ENCODE measurements around the gene TMEM236.

TMEM236 gene

DNA sequence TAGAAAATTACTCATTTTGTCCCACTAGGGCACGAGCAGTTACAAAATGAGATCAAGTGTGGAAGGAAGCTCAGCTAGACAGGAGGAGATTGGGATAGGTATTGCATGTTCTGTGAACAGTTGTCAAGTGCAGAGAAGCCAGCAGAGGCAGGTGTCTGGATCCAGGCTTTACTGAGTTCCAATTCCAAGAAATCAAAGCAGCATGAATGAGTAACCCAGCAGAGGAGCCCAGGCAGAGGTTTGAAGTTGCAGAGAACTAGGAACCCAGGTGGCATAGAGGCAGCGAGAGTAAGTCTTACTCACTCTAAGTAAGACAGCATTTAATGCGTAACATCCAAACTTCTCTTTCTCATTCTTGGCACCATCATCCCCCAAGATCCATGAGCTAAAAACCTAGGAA lies 68.9 kb downstream of the TMEM236 start:
- H3K4me1 ChIP-seq (ENCODE audit: low read length): no peaks in the 10 kb centered on the region
- H3K27me3 ChIP-seq (replicated peaks; ENCODE audit: insufficient read depth, low read length): no peaks in the 10 kb centered on the region
- H3K9ac ChIP-seq (ENCODE audit: low read length): no peak overlapping the region
- H3K36me3 ChIP-seq (replicated peaks; ENCODE audit: insufficient read depth, low read length): no peaks in the 10 kb centered on the region
- no peak for TF ChIP-seq EZH2phosphoT487 (IDR thresholded peaks at IDR 0.05; ENCODE audit: low read length)
- no peak for TF ChIP-seq EZH2 (optimal IDR thresholded peaks at IDR 0.05; ENCODE audit: low read depth, low read length)
- TF ChIP-seq, protein P1, sequence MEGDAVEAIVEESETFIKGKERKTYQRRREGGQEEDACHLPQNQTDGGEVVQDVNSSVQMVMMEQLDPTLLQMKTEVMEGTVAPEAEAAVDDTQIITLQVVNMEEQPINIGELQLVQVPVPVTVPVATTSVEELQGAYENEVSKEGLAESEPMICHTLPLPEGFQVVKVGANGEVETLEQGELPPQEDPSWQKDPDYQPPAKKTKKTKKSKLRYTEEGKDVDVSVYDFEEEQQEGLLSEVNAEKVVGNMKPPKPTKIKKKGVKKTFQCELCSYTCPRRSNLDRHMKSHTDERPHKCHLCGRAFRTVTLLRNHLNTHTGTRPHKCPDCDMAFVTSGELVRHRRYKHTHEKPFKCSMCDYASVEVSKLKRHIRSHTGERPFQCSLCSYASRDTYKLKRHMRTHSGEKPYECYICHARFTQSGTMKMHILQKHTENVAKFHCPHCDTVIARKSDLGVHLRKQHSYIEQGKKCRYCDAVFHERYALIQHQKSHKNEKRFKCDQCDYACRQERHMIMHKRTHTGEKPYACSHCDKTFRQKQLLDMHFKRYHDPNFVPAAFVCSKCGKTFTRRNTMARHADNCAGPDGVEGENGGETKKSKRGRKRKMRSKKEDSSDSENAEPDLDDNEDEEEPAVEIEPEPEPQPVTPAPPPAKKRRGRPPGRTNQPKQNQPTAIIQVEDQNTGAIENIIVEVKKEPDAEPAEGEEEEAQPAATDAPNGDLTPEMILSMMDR (IDR thresholded peaks at IDR 0.05; ENCODE audit: low read length): no peak
- no peak overlapping the region for H3K4me2 ChIP-seq (ENCODE audit: low read depth, low read length)
- no peaks in the 10 kb centered on the region for H3K79me2 ChIP-seq (ENCODE audit: low read length)
- H4K20me1 ChIP-seq (ENCODE audit: insufficient read depth, low read length): no peaks in the 10 kb centered on the region
- no peaks in the 10 kb centered on the region for H3F3A ChIP-seq (ENCODE audit: insufficient read depth, low read length)
- no peak overlapping the region for H3K27ac ChIP-seq (ENCODE audit: low read length)
- H3K4me3 ChIP-seq (ENCODE audit: low read length): no peak overlapping the region
- DNase-seq: no peak
- H3K9me3 ChIP-seq (replicated peaks; ENCODE audit: insufficient read depth, low read length): no peaks in the 10 kb centered on the region
- H3K9me2 ChIP-seq (replicated peaks; ENCODE audit: insufficient read depth, low read length): no peaks in the 10 kb centered on the region
- no peak overlapping the region for H2AFZ ChIP-seq (ENCODE audit: low read length)

DNA sequence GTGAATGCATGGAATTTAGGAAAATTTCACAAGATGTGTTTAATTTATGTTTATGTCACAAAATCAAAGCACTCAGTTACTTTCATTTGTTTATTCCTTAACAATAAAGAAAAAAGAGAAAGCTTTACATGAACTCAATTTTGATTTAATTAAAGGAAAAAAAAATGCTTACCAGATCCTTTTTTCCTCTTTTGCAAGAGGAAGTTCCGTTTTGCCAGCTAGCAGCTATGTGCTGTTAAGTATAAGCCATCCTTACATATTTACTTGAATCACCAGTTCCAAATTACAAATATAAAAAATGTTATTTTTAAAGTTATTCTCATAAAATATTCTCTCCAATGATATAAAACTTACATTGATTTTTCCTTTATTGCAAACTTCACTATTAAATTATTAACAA lies 69.9 kb downstream of the TMEM236 start:
- Histone ChIP-seq H3K9me3 (replicated peaks; ENCODE audit: insufficient read depth, low read length) (no peaks in the 10 kb centered on the region), H3K9me2 (replicated peaks; ENCODE audit: insufficient read depth, low read length) (no peaks in the 10 kb centered on the region), H3F3A (ENCODE audit: insufficient read depth, low read length) (no peaks in the 10 kb centered on the region), H3K4me3 (ENCODE audit: low read length) (no peak overlapping the region), H3K27me3 (replicated peaks; ENCODE audit: insufficient read depth, low read length) (no peaks in the 10 kb centered on the region), H4K20me1 (ENCODE audit: insufficient read depth, low read length) (no peaks in the 10 kb centered on the region), H3K36me3 (replicated peaks; ENCODE audit: insufficient read depth, low read length) (no peaks in the 10 kb centered on the region), H3K4me1 (ENCODE audit: low read length) (no peaks in the 10 kb centered on the region), H3K4me2 (ENCODE audit: low read depth, low read length) (no peak overlapping the region), H2AFZ (ENCODE audit: low read length) (no peak overlapping the region), H3K27ac (ENCODE audit: low read length) (no peak overlapping the region), H3K9ac (ENCODE audit: low read length) (no peak overlapping the region), H3K79me2 (ENCODE audit: low read length) (no peaks in the 10 kb centered on the region)
- TF ChIP-seq, protein P1 (IDR thresholded peaks at IDR 0.05; ENCODE audit: low read length): no peak
- no peak for DNase-seq

DNA sequence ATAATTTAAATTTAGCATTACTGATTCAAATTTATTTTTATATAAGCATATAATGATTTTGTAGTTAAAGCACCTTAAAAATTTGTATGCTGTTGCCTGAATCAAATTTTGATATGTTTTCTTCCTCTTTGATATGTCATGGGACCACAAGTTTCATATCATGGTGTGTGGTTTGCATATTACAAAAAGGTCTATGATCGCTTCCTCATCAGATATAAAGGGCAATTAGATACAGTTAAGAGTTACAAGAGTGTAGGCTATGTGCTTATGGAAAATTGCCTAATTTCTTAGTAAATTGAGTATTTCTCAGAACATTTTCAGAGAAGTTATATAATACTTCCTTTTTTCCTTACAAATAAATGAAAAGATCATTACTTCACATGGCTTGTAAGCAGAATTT lies 79.3 kb downstream of the TMEM236 start:
- TF ChIP-seq EZH2 (optimal IDR thresholded peaks at IDR 0.05; ENCODE audit: low read depth, low read length): no peak
- TF ChIP-seq, protein P1 (IDR thresholded peaks at IDR 0.05; ENCODE audit: low read length): no peak
- TF ChIP-seq EZH2phosphoT487 (IDR thresholded peaks at IDR 0.05; ENCODE audit: low read length): no peak
- no peaks in the 10 kb centered on the region for H3K9me3 ChIP-seq (replicated peaks; ENCODE audit: insufficient read depth, low read length)
- H2AFZ ChIP-seq (ENCODE audit: low read length): no peak overlapping the region
- no peaks in the 10 kb centered on the region for H3K36me3 ChIP-seq (replicated peaks; ENCODE audit: insufficient read depth, low read length)
- no peaks in the 10 kb centered on the region for H3K4me1 ChIP-seq (ENCODE audit: low read length)
- no peak overlapping the region for H3K4me3 ChIP-seq (ENCODE audit: low read length)
- no peaks in the 10 kb centered on the region for H3K79me2 ChIP-seq (ENCODE audit: low read length)
- H3F3A ChIP-seq (ENCODE audit: insufficient read depth, low read length): no peaks in the 10 kb centered on the region
- H4K20me1 ChIP-seq (ENCODE audit: insufficient read depth, low read length): no peaks in the 10 kb centered on the region
- no peak overlapping the region for H3K4me2 ChIP-seq (ENCODE audit: low read depth, low read length)
- DNase-seq: no peak
- no peak overlapping the region for H3K27ac ChIP-seq (ENCODE audit: low read length)
- H3K27me3 ChIP-seq (replicated peaks; ENCODE audit: insufficient read depth, low read length): no peaks in the 10 kb centered on the region
- no peaks in the 10 kb centered on the region for H3K9me2 ChIP-seq (replicated peaks; ENCODE audit: insufficient read depth, low read length)
- no peak overlapping the region for H3K9ac ChIP-seq (ENCODE audit: low read length)

Data from MM.1S (cell line).